NCI-H446 treated with DMSO at 0.1 percent for 48 hours (cell line): ENCODE data around the gene APH1B.
A peak's percentile ranks its signal among the peaks of the same experiment; 100 is the strongest.

Experiments
- DNase-seq: peaks from one replicate; lab custom pipeline; 2025; lab: John Stamatoyannopoulos, UW

The APH1B gene

DNA sequence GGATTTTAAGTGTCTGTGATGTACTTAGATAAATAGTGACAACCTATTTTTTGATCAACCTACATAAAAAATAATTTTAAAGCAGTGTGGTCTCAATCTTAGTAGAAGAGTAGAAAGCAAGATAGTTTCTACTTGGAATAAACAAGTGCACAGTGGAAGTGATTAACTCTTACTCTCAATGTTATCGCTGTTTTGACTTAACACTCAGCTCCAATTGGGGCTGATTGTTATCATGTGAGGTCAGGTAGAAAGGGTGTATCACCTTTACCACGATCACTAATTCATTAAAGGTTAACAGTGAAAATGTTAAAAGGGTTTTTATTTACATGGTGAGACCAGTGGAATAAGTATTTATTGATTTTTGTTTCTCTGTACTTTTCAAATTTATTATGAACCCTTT lies 22.4 kb upstream of the APH1B start:
- no peak for DNase-seq

DNA sequence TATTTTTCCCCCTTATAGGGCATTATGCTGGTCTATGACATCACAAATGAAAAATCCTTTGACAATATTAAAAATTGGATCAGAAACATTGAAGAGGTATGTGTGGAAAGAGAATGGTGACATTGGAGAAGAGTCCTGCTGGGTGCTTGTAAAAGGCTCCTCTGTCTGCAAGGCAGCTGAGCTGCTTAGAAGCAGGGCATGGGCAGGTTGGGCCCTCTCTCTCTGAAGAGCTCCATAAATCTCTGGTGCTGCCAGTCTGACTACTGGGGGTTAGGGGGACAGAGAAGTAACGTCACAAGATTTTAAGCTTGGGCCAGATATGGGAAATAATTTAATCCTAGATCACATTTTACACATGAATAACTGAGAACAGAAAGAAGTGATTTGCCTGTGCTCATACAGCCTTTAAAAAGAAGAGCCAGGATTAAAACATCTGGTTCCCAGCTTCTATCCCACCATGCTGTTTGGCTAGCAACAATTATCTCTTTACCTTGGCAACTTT lies 21.9 kb upstream of the APH1B start:
- DNase-seq = no peak

DNA sequence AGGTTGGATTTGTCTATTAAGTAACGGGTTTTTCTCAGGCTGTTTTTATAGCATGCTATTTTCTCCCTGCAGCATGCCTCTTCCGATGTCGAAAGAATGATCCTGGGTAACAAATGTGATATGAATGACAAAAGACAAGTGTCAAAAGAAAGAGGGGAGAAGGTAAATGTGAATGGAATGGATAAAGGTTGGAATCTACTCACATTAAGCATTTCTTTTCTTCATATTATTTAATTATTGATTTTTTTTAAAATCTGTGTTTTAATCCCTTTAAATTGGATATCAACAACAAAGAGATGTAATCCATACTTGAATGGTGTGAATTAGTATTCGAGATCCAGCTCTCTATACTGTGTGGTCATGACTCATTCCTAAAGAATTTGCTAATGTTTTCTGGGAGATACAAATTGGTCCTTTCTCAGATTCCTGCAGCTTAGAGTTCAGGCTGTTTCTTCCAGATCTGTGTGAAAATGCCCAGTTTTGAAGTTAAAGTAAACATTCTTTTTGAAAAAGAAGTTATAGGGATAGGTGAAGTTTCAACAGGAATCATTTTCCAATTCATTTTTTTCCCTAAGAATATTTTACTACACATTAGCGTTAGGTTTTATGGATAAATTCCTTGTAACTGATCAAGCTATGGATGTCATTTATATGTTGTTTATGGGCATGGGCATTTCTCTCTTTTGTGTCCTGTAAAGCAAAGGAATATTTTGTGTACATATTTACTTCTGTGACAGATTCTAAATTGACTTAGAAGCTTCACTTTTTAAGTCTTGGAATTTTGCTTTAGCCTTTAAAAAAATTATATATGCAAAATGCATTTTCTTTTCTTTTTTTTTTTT lies 20.8 kb upstream of the APH1B start:
- DNase-seq = peak; percentile 11

DNA sequence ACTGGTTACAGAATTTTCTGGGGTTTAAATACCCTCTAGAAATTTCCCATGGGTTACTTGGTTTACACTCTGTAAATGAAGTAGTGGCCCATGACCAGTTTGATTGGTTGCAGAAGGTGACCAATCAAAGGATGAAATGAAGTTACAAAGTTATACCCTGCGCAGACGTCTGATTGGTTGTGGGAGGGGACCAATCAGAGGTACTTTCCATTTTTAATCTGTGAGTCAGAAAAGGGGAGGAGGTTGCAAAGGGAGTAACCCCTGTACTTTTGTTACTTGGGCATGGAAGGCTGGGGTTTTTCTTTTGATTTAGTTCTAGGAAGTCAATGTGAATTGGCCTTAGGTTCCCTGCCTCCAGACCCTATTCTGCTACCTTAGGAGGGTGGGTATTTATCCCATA lies 18.7 kb upstream of the APH1B start:
- DNase-seq = no peak

DNA sequence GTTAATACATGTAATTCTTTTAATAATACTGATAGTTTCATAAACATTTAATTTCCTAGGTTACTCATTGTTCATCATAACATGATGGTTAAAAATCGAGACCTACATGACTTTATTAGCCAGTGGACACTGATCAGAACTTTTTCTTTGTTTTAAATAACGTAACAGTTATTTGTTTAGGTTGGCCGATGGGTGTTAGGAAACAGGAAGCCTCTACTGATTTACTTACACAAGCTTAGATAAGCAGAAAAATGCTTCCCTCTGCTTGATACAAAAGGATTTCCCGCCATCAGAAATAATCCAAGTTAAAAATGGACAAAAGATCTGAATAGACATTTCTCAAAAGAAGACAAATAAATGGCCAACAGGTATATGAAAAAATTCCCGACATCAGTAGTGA lies 16.6 kb upstream of the APH1B start:
- DNase-seq = no peak

DNA sequence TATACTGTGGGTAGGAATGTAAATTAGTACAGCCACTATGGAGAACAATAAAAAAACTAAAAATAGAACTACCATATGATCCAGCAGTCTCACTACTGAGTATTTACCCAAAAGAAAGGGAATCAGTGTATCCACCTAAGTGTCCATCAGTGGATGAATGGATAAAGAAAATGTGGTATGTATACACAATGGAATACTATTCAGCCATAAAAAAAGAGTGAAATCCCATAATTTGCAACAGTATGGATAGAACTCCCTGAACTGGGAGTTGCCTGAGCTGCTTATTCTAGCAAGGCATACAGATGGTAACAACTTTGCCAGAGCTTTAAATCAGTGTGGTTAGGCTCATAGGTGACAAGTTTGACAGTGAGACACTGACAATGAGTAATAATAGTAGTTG lies 16.1 kb upstream of the APH1B start:
- DNase-seq = no peak

GRCh38 chr15:63263519-63263918 lies 13.9 kb upstream of the APH1B start:
- no peak for DNase-seq

- DNase-seq = peak; percentile 59
Observed at GRCh38 chr15:63264688-63265293, 12.6 kb upstream of the APH1B start.

DNA sequence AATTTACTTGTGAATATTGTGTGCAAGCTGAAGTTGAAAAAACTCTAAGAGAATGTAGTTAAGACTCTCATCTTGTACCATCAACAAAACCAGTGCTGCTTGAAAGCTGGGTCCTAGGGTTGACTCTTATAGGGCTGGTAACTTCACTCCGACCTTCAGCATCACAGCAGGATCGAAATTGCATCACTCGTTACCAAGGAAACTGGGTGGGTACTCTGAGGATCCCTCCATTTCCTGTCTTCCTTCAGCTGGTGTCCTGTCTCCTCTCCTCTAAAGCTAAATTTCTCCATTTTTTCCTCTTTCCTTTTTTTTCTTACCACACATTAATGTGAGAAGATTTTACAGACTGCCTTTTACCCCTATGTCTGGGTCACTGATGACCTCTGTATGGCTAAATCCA lies 3.0 kb upstream of the APH1B start:
- no peak for DNase-seq

- no peak for DNase-seq
Observed at GRCh38 chr15:63276342-63277037, 915 bp upstream of the APH1B start.

DNA sequence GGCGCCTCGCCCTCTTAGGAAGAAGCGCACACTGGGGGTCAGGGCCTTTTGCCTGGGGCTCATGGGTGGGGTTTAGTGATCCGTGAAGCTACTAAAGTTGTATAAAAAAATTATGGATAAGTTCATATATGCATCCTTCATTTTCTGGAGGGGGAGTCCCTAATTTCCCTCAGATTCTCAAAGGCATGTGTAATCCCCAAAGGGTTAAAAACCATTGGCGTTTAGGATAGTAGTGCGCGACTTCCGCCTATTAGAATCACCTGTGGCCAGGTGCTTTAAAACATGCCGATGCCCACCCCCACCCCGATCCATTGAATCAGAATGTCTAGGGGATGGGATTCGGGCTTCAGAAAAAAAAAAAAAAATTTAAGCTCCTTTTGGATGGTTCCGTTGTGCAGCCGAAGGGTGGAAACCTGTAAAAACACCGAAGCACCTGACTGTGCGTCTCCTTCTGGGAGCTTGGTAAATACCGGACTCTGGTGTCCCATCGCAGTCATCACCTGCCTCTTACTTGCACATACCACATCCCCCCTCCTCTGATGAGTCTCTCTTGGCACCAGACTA lies 570 bp downstream of the APH1B start:
- DNase-seq = no peak

- DNase-seq = no peak
Observed at GRCh38 chr15:63283126-63283525, 5.7 kb downstream of the APH1B start.

DNA sequence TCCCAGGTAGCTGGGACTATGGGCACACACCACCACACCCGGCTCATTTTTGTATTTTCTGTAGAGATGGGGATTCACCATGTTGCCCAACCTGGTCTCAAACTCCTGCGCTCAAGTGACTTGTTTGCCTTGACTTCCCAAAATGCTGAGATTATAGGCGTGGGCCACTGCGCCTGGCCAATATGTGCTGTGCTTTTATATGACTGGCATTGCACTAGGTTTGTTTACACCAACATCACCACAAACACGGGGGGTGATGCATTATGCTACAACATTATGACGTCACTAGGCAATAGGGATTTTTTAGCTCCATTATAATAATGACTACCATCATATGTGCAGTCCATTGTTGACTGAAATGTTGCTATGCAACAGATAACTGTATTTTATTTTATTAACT lies 6.9 kb downstream of the APH1B start:
- DNase-seq = no peak

- DNase-seq = no peak
Observed at GRCh38 chr15:63287109-63287508, 9.7 kb downstream of the APH1B start.

DNA sequence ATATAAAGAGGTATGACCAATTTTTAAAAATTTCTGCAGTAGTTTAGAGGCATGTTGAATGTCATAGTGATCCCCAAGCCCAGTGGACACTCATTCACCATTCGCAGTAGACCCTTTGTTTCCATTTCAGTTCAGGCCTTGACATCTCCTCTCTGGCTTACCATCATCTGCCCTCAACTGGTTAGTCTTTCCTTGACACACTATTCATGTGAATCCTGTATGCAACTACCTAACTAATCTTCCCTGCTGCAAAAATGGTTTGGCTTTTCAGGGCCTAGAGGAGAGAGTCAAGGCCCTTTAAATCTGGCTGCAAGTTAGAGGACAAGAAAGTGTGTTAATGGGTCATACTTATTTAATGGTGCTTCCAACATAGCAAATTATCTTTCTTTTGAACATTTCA lies 10.9 kb downstream of the APH1B start:
- DNase-seq = no peak

- peak; percentile 49 for DNase-seq
Observed at GRCh38 chr15:63288778-63289378, 11.5 kb downstream of the APH1B start.

- no peak for DNase-seq
Observed at GRCh38 chr15:63291507-63291906, 14.1 kb downstream of the APH1B start.

DNA sequence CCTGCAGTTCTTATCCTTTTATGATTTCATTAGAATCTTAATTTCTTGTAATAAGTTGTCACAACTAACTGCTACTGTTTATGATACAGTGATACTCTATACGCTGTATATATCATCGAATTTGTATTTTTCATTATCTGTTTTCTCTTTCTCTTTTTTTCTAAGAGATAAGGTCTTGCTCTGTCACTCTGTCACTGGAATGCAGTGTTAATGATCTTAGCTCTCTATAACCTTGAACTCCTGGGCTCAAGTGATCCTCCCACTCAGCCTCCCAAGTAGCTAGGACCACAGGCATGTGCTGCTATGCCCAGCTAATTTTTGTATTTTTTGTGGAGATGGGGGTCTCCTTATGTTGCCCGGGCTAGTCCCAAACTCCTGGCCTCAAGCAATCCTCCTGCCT lies 14.8 kb downstream of the APH1B start:
- no peak for DNase-seq

DNA sequence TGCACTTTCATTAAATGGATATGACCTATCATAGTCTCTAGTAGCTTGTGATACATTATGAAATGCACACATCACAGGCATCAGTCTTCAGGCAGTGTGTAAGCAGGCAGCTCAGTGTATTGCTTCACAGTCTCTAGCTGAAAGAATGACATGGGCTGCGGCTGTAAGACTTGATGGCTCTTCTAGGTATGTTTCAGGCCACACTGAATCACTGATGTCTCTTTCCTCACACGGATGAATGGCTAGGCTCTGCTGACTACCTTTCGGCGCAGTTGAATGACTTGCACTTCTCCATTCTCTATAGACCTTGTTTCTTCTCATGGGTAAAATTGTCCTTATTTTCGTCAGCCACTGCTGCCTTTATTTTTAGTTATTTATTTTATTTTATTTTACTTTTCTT lies 15.4 kb downstream of the APH1B start:
- no peak for DNase-seq

GRCh38 chr15:63294359-63294758 lies 17.0 kb downstream of the APH1B start:
- DNase-seq = no peak

GRCh38 chr15:63295341-63295740 lies 17.9 kb downstream of the APH1B start:
- no peak for DNase-seq

GRCh38 chr15:63296195-63296594 lies 18.8 kb downstream of the APH1B start:
- DNase-seq = no peak
